Measurements from ENCODE around the gene ATXN1. TPM values are rescaled to one million over a fixed set of nuclear protein-coding genes. Genes with fewer than 3 reads are reported as not detected.
"Not testable (repeated sequence)": the region's sequence is repeated elsewhere in the genome, so short reads cannot be mapped to it uniquely, and the experiment has no call there.

The ATXN1 gene
- total RNA-seq, 5 donors from 2014 or later (not counting 1 experiment from before 2014, with no cell fraction given) = 65.1 to 101 (median 77.5) TPM

GRCh38 chr6:16271428-16271827 lies 489.8 kb downstream of the ATXN1 start:
- ChIA-PET POLR2A (interaction anchor here in 1 of 2 donors (0.5 to 0.6 kb wide), 2 partner anchors 52 to 1328 kb away, joined by 5 to 18 read pairs; partner anchors contain the start of gene FAM8A1), CTCF (no interaction called here)
- no peak overlapping the region for H3K27ac Mint-ChIP-seq
- H3K9me3 Mint-ChIP-seq = no peaks in the 10 kb centered on the region
- DNase-seq = no peak
- H3K4me3 ChIP-seq (ENCODE audit: control insufficient read depth in 1 of 2, extremely low read depth in 1 of 2, low read length in 1 of 2) = no peak overlapping the region
- H3K9me3 ChIP-seq = no peaks in the 10 kb centered on the region
- H3K27me3 Mint-ChIP-seq = peaks cover 0 to 2% of the 10 kb centered on the region in 2 donors
- H3K36me3 ChIP-seq (ENCODE audit: control insufficient read depth in 2 of 2, extremely low read depth in 1 of 2, insufficient read depth in 1 of 2, low read length in 1 of 2) = no peaks in the 10 kb centered on the region
- no peaks in the 10 kb centered on the region for H3K4me1 ChIP-seq (ENCODE audit: control insufficient read depth in 1 of 2, extremely low read depth in 1 of 2, insufficient read depth in 2 of 2, low read length in 2 of 2)
- 94% methylated on average over 2 of the region's 5 CpGs for WGBS (ENCODE audit: insufficient coverage)
- no peaks in the 10 kb centered on the region for H3K36me3 Mint-ChIP-seq
- no peaks in the 10 kb centered on the region for H3K4me1 Mint-ChIP-seq
- no peaks in the 10 kb centered on the region for H3K27me3 ChIP-seq (replicated peaks in 1 of 2; ENCODE audit: control insufficient read depth in 2 of 2, extremely low read depth in 1 of 2, insufficient read depth in 2 of 2, low read length in 1 of 2)
- no peak overlapping the region for H3K4me3 Mint-ChIP-seq
- no peak for ATAC-seq (replicated peaks in 1 of 4)
- H3K27ac ChIP-seq (ENCODE audit: low read length) = no peak overlapping the region

GRCh38 chr6:16270178-16270794 lies 491.0 kb downstream of the ATXN1 start:
- ChIA-PET CTCF (no interaction called here), POLR2A (interaction anchor here in 1 of 2 donors (0.6 kb wide), 1 partner anchor 21 kb away, joined by 3 read pairs; no protein-coding TSS in a partner anchor)
- WGBS (ENCODE audit: insufficient coverage) = 97% methylated on average over 4 of the region's 5 CpGs
- no peak for DNase-seq
- H3K9me3 Mint-ChIP-seq = no peaks in the 10 kb centered on the region
- H3K4me1 Mint-ChIP-seq = no peaks in the 10 kb centered on the region
- no peaks in the 10 kb centered on the region for H3K36me3 Mint-ChIP-seq
- no peak overlapping the region for H3K4me3 Mint-ChIP-seq
- Histone ChIP-seq H3K27me3 (replicated peaks in 1 of 2; ENCODE audit: control insufficient read depth in 2 of 2, extremely low read depth in 1 of 2, insufficient read depth in 2 of 2, low read length in 1 of 2) (peaks cover 0 to 2% of the 10 kb centered on the region in 2 experiments), H3K4me3 (ENCODE audit: control insufficient read depth in 1 of 2, extremely low read depth in 1 of 2, low read length in 1 of 2) (no peak overlapping the region), H3K4me1 (ENCODE audit: control insufficient read depth in 1 of 2, extremely low read depth in 1 of 2, insufficient read depth in 2 of 2, low read length in 2 of 2) (no peaks in the 10 kb centered on the region), H3K27ac (ENCODE audit: low read length) (no peak overlapping the region), H3K36me3 (ENCODE audit: control insufficient read depth in 2 of 2, extremely low read depth in 1 of 2, insufficient read depth in 1 of 2, low read length in 1 of 2) (no peaks in the 10 kb centered on the region), H3K9me3 (no peaks in the 10 kb centered on the region)
- H3K27me3 Mint-ChIP-seq = peaks cover 0 to 2% of the 10 kb centered on the region in 2 donors
- H3K27ac Mint-ChIP-seq = no peak overlapping the region
- ATAC-seq (replicated peaks in 1 of 4) = no peak

- H3K9me3 Mint-ChIP-seq; H3K9me3 ChIP-seq; H3K36me3 ChIP-seq (ENCODE audit: control insufficient read depth in 2 of 2, extremely low read depth in 1 of 2, insufficient read depth in 1 of 2, low read length in 1 of 2); H3K4me1 ChIP-seq (ENCODE audit: control insufficient read depth in 1 of 2, extremely low read depth in 1 of 2, insufficient read depth in 2 of 2, low read length in 2 of 2); H3K4me3 ChIP-seq (ENCODE audit: control insufficient read depth in 1 of 2, extremely low read depth in 1 of 2, low read length in 1 of 2); H3K4me3 Mint-ChIP-seq; H3K27me3 ChIP-seq (replicated peaks in 1 of 2; ENCODE audit: control insufficient read depth in 2 of 2, extremely low read depth in 1 of 2, insufficient read depth in 2 of 2, low read length in 1 of 2); H3K4me1 Mint-ChIP-seq; DNase-seq; H3K27me3 Mint-ChIP-seq; CTCF ChIA-PET; H3K36me3 Mint-ChIP-seq; H3K27ac Mint-ChIP-seq; ATAC-seq (replicated peaks in 1 of 4); H3K27ac ChIP-seq (ENCODE audit: low read length): not testable (repeated sequence)
- POLR2A ChIA-PET = interaction anchor here in 1 of 2 donors (0.7 kb wide), 1 partner anchor 21 kb away, joined by 3 read pairs; no protein-coding TSS in a partner anchor
- 94% methylated on average over 2 of the region's 7 CpGs for WGBS (ENCODE audit: insufficient coverage)
Observed at GRCh38 chr6:16269442-16270070, 491.7 kb downstream of the ATXN1 start.

DNA sequence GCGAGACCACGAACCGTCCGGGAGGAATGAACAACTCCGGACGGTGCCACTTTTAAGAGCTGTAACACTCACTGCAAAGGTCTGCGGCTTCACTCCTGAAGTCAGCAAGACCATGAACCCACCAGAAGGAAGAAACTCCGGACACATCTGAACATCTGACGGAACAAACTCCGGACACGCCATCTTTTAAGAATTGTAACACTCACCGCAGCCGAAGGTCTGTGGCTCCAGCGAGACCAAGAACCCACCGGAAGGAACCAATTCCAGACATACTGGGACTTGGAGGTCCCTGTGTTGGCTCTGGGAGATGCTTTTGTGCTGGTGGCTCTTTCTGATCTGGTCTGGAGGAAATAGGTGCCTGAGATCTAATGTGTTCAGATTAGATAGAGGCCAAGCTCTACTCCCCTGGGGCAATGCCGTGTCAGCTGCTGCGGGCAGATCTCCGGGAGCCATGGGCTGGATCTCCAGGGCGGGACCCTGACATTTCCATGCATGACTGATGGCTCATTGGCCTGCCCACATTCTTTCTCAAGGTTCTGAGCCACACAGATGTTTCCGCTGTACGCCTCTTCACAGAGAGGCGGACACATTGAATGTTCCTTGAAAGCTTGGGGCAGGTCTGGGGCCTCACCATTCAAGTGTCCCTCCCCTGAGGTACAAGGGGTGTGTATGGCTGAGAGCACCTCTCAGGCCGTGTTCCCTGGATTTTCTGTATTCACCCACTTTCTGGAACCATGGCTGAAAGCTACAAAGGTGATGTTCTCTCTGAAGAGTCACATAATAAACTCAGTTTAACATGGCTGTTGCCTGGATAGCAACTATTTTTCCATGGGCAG lies 493.6 kb downstream of the ATXN1 start:
- POLR2A ChIA-PET = no interaction called here
- CTCF ChIA-PET = no interaction called here

DNA sequence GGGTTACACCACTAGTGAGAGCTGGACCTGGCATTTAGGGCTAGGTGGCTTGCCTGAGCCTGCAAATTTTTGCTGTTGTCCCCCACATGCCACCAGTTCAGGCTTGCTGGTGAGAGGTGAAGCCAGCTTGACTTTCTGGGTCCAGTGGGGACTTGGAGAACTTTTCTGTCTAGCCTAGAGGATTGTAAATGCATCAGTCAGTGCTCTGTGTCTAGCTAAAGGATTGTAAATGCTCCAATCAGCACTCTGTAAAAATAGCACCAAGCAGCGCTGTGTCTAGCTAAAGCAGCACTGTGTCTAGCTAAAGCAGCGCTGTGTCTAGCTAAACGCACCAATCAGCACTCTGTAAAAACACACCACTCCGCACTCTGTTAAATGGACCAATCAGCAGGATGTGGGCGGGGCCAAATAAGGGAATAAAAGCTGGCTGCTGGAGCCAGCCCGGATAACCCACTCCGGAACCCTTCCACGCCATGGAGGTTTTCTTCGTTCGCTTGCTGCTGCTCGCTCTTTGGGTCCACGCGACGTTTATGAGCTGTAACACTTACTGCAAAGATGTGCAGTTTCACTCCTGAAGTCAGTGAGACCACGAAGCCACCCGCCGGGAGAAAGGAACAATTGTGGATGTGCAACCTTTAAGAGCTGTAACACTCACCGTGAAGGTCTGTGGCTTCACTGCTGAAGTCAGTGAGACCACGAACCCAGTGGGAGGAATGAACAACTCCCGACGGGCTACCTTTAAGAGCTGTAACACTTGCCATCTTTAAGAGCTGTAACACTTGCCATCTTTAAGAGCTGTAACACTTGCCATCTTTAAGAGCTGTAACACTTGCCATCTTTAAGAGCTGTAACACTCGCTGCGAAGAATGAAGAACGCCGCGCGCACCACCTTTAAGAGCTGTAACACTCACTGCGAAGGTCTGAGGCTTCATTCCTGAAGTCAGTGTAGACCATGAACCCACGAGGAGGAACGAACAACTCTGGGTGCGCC lies 495.6 kb downstream of the ATXN1 start:
- Mint-ChIP-seq H3K36me3 (no peaks in the 10 kb centered on the region), H3K4me3 (no peak overlapping the region), H3K9me3 (no peaks in the 10 kb centered on the region), H3K27ac (no peak overlapping the region), H3K27me3 (peaks cover 0 to 18% of the 10 kb centered on the region in 2 donors), H3K4me1 (no peaks in the 10 kb centered on the region)
- WGBS (ENCODE audit: insufficient coverage) = 91% methylated on average over 30 of the region's 31 CpGs
- no peak overlapping the region for H3K27ac ChIP-seq (ENCODE audit: low read length)
- peaks cover 0 to 2% of the 10 kb centered on the region in 2 experiments for H3K27me3 ChIP-seq (replicated peaks in 1 of 2; ENCODE audit: control insufficient read depth in 2 of 2, extremely low read depth in 1 of 2, insufficient read depth in 2 of 2, low read length in 1 of 2)
- no peaks in the 10 kb centered on the region for H3K9me3 ChIP-seq
- no peak for DNase-seq
- H3K4me1 ChIP-seq (ENCODE audit: control insufficient read depth in 1 of 2, extremely low read depth in 1 of 2, insufficient read depth in 2 of 2, low read length in 2 of 2) = no peaks in the 10 kb centered on the region
- H3K4me3 ChIP-seq (ENCODE audit: control insufficient read depth in 1 of 2, extremely low read depth in 1 of 2, low read length in 1 of 2) = no peak overlapping the region
- no peak for ATAC-seq (replicated peaks in 1 of 4)
- no peaks in the 10 kb centered on the region for H3K36me3 ChIP-seq (ENCODE audit: control insufficient read depth in 2 of 2, extremely low read depth in 1 of 2, insufficient read depth in 1 of 2, low read length in 1 of 2)
- CTCF ChIA-PET = no interaction called here
- POLR2A ChIA-PET = no interaction called here

More for the DNA sequence above, 493.6 kb downstream of the ATXN1 start:
- Histone ChIP-seq H3K9me3 (no peaks in the 10 kb centered on the region), H3K27ac (ENCODE audit: low read length) (no peak overlapping the region), H3K36me3 (ENCODE audit: control insufficient read depth in 2 of 2, extremely low read depth in 1 of 2, insufficient read depth in 1 of 2, low read length in 1 of 2) (no peaks in the 10 kb centered on the region), H3K4me1 (ENCODE audit: control insufficient read depth in 1 of 2, extremely low read depth in 1 of 2, insufficient read depth in 2 of 2, low read length in 2 of 2) (no peaks in the 10 kb centered on the region), H3K4me3 (ENCODE audit: control insufficient read depth in 1 of 2, extremely low read depth in 1 of 2, low read length in 1 of 2) (no peak overlapping the region), H3K27me3 (replicated peaks in 1 of 2; ENCODE audit: control insufficient read depth in 2 of 2, extremely low read depth in 1 of 2, insufficient read depth in 2 of 2, low read length in 1 of 2) (peaks cover 0 to 2% of the 10 kb centered on the region in 2 experiments)
- DNase-seq (no peak), ATAC-seq (replicated peaks in 1 of 4) (no peak)
- no peaks in the 10 kb centered on the region for H3K36me3 Mint-ChIP-seq
- WGBS (ENCODE audit: insufficient coverage) = 88% methylated on average over 18 of the region's 23 CpGs
- H3K9me3 Mint-ChIP-seq = no peaks in the 10 kb centered on the region
- no peak overlapping the region for H3K4me3 Mint-ChIP-seq
- no peak overlapping the region for H3K27ac Mint-ChIP-seq
- peaks cover 0 to 20% of the 10 kb centered on the region in 2 donors for H3K27me3 Mint-ChIP-seq
- H3K4me1 Mint-ChIP-seq = no peaks in the 10 kb centered on the region

GRCh38 chr6:16264785-16265184 lies 496.5 kb downstream of the ATXN1 start:
- POLR2A ChIA-PET = no interaction called here
- no CpG with 5 or more reads among the region's 2 CpGs for WGBS (ENCODE audit: insufficient coverage)
- no peaks in the 10 kb centered on the region for H3K4me1 Mint-ChIP-seq
- peaks cover 0 to 18% of the 10 kb centered on the region in 2 donors for H3K27me3 Mint-ChIP-seq
- ATAC-seq (replicated peaks in 1 of 4) = no peak
- DNase-seq = no peak
- no peaks in the 10 kb centered on the region for H3K9me3 Mint-ChIP-seq
- Histone ChIP-seq H3K27me3 (replicated peaks in 1 of 2; ENCODE audit: control insufficient read depth in 2 of 2, extremely low read depth in 1 of 2, insufficient read depth in 2 of 2, low read length in 1 of 2) (peaks cover 0 to 2% of the 10 kb centered on the region in 2 experiments), H3K4me3 (ENCODE audit: control insufficient read depth in 1 of 2, extremely low read depth in 1 of 2, low read length in 1 of 2) (no peak overlapping the region), H3K9me3 (no peaks in the 10 kb centered on the region), H3K36me3 (ENCODE audit: control insufficient read depth in 2 of 2, extremely low read depth in 1 of 2, insufficient read depth in 1 of 2, low read length in 1 of 2) (no peaks in the 10 kb centered on the region), H3K4me1 (ENCODE audit: control insufficient read depth in 1 of 2, extremely low read depth in 1 of 2, insufficient read depth in 2 of 2, low read length in 2 of 2) (no peaks in the 10 kb centered on the region), H3K27ac (ENCODE audit: low read length) (no peak overlapping the region)
- H3K4me3 Mint-ChIP-seq = no peak overlapping the region
- H3K36me3 Mint-ChIP-seq = no peaks in the 10 kb centered on the region
- no peak overlapping the region for H3K27ac Mint-ChIP-seq
- CTCF ChIA-PET = no interaction called here
